Esophagus (tissue), 2 donors: ENCODE results near the gene METAP1. TPM values are rescaled to one million over a fixed set of nuclear protein-coding genes. Genes with fewer than 3 reads are reported as not detected.
A peak's percentile ranks its signal among the peaks of the same experiment; 100 is the strongest.

ENCODE experiments used
- H3K27ac ChIP-seq, 2 donors: one replicate each; pipeline ENCODE4 v1.5.1; 2013; ENCODE audit warnings: low read depth in 2 of 2, mild to moderate bottlenecking in 2 of 2, inconsistent platforms in 1 of 2, low read length in 1 of 2, moderate library complexity in 1 of 2
- H3K27me3 ChIP-seq, 2 donors: one replicate each; pipeline ENCODE4 v1.6.1; 2013; ENCODE audit warnings: low read length in 2 of 2, control low read depth in 1 of 2, mild to moderate bottlenecking in 1 of 2; ENCODE audit not compliant: insufficient read depth in 2 of 2, control insufficient read depth in 1 of 2
- H3K36me3 ChIP-seq, 2 donors: one replicate each; pipeline ENCODE4 v1.6.1; 2013; ENCODE audit warnings: low read length in 1 of 2; ENCODE audit not compliant: control insufficient read depth in 2 of 2, insufficient read depth in 2 of 2
- H3K4me1 ChIP-seq, 2 donors: one replicate each; pipeline ENCODE4 v1.6.1; 2013; ENCODE audit warnings: low read length in 1 of 2; ENCODE audit not compliant: control insufficient read depth in 2 of 2, insufficient read depth in 2 of 2
- H3K4me3 ChIP-seq, 2 donors: one replicate each; pipeline ENCODE4 v1.5.1; 2013; ENCODE audit warnings: low read length in 2 of 2, mild to moderate bottlenecking in 2 of 2, low read depth in 1 of 2, moderate library complexity in 1 of 2
- H3K9me3 ChIP-seq, 2 donors: one replicate each; pipeline ENCODE4 v1.6.1; 2013; ENCODE audit warnings: mild to moderate bottlenecking in 2 of 2, low read depth in 1 of 2, low read length in 1 of 2, moderate library complexity in 1 of 2; ENCODE audit not compliant: control insufficient read depth in 2 of 2, insufficient read depth in 1 of 2
- WGBS, 2 donors: extraction: QIAGEN DNeasy Blood & Tissue Kit; methylation state at CpG; one replicate each; pipeline ENCODE4 v1.1.7; 2013; 5-methylcytosine and 5-hydroxymethylcytosine counted together
- polyA plus RNA-seq, 2 donors: library from polyadenylated mRNA; stranded (reverse); fragments of 200-250 nt; gene quantifications; one replicate each; pipeline ENCODE4 v1.2.3, GENCODE V29; 2013
- donor health status: healthy with polysubstance abuse.
- donor health status: Bipolar disorder and iron deficiency.

The METAP1 gene
- polyA plus RNA-seq: 10 to 100 TPM; 47.7 to 48.6 TPM

DNA sequence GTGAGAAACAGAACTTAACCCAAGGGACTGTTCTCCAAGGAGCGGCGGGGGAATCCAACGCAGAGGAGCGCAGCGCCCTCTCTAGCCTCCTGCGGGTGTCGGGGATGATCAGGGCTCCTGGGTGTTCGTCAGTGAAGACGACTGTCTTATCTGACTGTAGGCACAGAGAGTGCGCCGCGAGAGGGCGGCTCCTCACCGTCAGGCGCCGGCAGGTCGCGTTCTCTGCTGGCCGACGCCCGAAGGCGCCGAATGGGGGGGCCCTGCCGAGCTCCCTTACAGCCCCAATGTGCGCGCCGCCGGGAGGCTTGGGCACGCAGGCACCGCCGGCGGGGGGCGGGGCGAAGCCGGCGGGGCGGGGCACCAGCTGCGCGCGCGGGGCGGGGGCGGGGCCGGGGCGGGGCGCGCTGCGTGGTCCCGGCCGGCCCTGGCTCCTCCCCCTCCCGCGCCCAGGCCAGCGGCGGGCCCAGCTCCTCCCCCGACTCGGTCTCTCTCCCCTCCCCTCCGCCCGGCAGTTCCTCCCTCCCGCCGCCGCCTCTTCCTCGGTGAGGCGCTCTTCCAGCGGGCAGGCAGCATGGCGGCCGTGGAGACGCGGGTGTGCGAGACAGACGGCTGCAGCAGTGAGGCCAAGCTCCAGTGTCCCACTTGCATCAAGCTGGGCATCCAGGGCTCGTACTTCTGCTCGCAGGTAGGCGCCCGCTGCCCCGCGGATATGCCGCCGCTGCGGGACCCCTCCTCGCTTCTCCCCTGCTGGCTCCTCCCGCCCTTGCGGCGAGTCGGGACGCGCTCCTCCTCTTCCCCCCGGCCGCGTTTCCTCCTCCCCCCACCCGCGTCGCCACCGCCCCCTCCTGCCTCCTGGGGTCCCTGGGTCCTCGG is at the start of gene METAP1:
METAP1 (plus strand) TSS at position 539 of the 873 bp plus-strand sequence; CDS start at position 572, 33 bp downstream.
- 0 to 1% methylated on average over 39 to 94 of the region's 94 CpGs for WGBS, 2 donors
- Histone ChIP-seq H3K9me3 (no peaks in the 10 kb centered on the region), H3K27ac (peak within 1 kb of the TSS; percentile 87 to 96), H3K4me1 (no peaks in the 10 kb centered on the region), H3K27me3 (no peaks in the 10 kb centered on the region), H3K4me3 (peak within 1 kb of the TSS; percentile 91 to 96), H3K36me3 (no peaks in the 10 kb centered on the region)

DNA sequence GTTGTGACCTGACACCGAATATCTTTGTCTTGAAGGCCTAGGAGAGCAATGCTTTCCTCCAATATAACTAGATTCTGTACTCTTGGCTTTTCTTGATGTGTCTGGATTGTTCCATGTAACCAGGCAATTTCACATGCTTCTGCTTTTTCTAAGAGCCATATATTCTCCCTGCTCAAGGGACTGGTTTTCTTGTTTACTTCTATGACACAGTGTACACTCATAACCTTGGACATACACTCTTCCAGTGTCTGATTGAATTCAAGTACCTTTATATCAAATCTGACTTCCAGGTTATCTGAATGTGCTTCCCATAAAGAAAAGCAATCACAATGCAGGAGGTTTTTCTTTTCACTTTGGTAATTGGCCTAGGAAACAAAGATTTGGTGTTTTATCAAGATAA is 49.2 kb upstream of the METAP1 start:
- no peak overlapping the region for H3K4me3 ChIP-seq
- no peaks in the 10 kb centered on the region for H3K4me1 ChIP-seq
- WGBS, 2 donors: 91 to 93% methylated on average over 1 of the region's 1 CpG
- H3K36me3 ChIP-seq: no peaks in the 10 kb centered on the region
- no peaks in the 10 kb centered on the region for H3K27me3 ChIP-seq
- H3K27ac ChIP-seq: no peak overlapping the region
- no peaks in the 10 kb centered on the region for H3K9me3 ChIP-seq

DNA sequence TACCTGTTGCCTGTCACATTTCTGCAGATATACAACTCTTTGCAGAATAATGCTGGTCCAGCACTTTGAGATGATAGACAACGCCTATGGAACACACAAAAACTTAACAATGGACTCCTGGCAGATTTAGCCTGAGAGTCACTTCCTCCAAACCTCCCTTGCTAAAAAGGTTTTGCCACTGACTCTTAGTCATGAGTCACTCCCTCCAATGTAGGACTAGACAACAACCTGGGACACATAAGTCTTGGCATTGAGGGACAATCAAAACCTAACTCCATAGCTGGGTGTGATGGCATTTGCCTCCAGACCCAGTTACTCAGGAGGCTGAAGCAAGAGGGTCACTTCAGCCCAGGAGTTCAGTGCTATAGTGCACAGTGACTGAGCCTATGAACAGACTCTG is 44.6 kb upstream of the METAP1 start:
- Histone ChIP-seq H3K9me3 (no peaks in the 10 kb centered on the region), H3K27me3 (no peaks in the 10 kb centered on the region), H3K4me1 (no peaks in the 10 kb centered on the region), H3K27ac (peak overlapping the region; percentile 10 to 80), H3K36me3 (no peaks in the 10 kb centered on the region), H3K4me3 (no peak overlapping the region)
- 65 to 67% methylated on average over 1 of the region's 1 CpG for WGBS, 2 donors

GRCh38 chr4:98951710-98952109 is 43.8 kb upstream of the METAP1 start:
- no peak overlapping the region for H3K27ac ChIP-seq
- no peaks in the 10 kb centered on the region for H3K4me1 ChIP-seq
- no peaks in the 10 kb centered on the region for H3K9me3 ChIP-seq
- H3K4me3 ChIP-seq: no peak overlapping the region
- no peaks in the 10 kb centered on the region for H3K27me3 ChIP-seq
- WGBS, 2 donors: 85 to 91% methylated on average over 3 of the region's 3 CpGs
- no peaks in the 10 kb centered on the region for H3K36me3 ChIP-seq

- Histone ChIP-seq H3K4me3 (no peak overlapping the region), H3K4me1 (no peaks in the 10 kb centered on the region), H3K36me3 (no peaks in the 10 kb centered on the region), H3K27ac (no peak overlapping the region), H3K27me3 (no peaks in the 10 kb centered on the region), H3K9me3 (no peaks in the 10 kb centered on the region)
- 86 to 87% methylated on average over 6 of the region's 6 CpGs for WGBS, 2 donors
Observed at GRCh38 chr4:98955229-98955628, 40.3 kb upstream of the METAP1 start.

- 98% methylated on average over 2 of the region's 2 CpGs for WGBS, 2 donors
- H3K4me1 ChIP-seq: no peaks in the 10 kb centered on the region
- no peaks in the 10 kb centered on the region for H3K36me3 ChIP-seq
- H3K4me3 ChIP-seq: no peak overlapping the region
- H3K9me3 ChIP-seq: no peaks in the 10 kb centered on the region
- H3K27ac ChIP-seq: no peak overlapping the region
- H3K27me3 ChIP-seq: no peaks in the 10 kb centered on the region
Observed at GRCh38 chr4:98958065-98958464, 37.5 kb upstream of the METAP1 start.

DNA sequence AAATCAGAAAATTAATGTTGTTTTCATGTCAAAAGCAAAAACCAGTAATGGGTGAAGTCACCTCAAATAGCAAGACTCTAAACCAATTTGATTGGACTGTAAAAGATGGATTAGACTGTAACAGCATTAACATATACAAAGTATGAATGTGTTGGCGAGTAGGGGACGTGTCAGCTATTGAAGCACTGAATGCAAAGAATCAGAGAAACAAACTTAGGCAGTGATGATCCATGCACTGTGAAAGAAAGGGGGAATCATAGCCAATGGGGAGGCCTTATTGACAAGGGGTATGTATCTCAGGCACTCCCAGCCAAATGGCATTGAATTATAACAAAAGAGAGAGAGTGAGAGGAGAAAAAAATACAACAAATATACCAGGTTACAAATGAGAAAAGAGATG is 36.1 kb upstream of the METAP1 start:
- H3K9me3 ChIP-seq: no peaks in the 10 kb centered on the region
- H3K27me3 ChIP-seq: no peaks in the 10 kb centered on the region
- no peak overlapping the region for H3K27ac ChIP-seq
- 80 to 81% methylated on average over 2 of the region's 2 CpGs for WGBS, 2 donors
- H3K36me3 ChIP-seq: no peaks in the 10 kb centered on the region
- H3K4me3 ChIP-seq: no peak overlapping the region
- H3K4me1 ChIP-seq: peaks cover 0 to 2% of the 10 kb centered on the region in 2 donors

DNA sequence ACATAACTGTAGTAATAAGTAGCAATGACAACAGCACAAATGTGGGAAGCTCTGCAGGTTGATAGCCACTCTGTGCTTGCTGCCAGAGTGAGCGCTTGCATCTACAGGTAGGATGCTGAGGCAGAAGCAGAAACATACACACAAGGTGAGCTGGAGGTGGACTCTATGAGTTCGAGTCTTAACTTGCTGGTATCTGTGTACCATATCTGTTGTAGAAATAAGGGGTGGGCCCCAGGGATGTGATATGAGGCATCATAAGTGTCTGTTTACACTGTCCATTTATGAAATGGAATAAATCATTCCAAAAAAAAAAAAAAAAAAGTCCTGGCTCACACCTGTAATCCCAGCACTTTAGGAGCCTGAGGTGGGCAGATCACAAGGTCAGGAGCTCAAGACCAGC is 33.8 kb upstream of the METAP1 start:
- Histone ChIP-seq H3K36me3 (no peaks in the 10 kb centered on the region), H3K4me1 (peaks cover 0 to 2% of the 10 kb centered on the region in 2 donors), H3K27ac (no peak overlapping the region), H3K27me3 (no peaks in the 10 kb centered on the region), H3K4me3 (no peak overlapping the region), H3K9me3 (no peaks in the 10 kb centered on the region)
- 88 to 93% methylated on average over 2 of the region's 2 CpGs for WGBS, 2 donors

- no peaks in the 10 kb centered on the region for H3K36me3 ChIP-seq
- H3K4me3 ChIP-seq: no peak overlapping the region
- H3K27me3 ChIP-seq: no peaks in the 10 kb centered on the region
- no peaks in the 10 kb centered on the region for H3K9me3 ChIP-seq
- H3K4me1 ChIP-seq: peaks cover 0 to 2% of the 10 kb centered on the region in 2 donors
- WGBS, 2 donors: 61 to 72% methylated on average over 5 of the region's 5 CpGs
- peak overlapping the region; percentile 21 to 71 for H3K27ac ChIP-seq
Observed at GRCh38 chr4:98963538-98964433, 31.7 kb upstream of the METAP1 start.
